Nephron (organoid): ENCODE results near the gene KIRREL3.

Experiments used
- H3K27ac Mint-ChIP-seq, 3 experiments: 2 replicates each; pipeline ENCODE4 v1.8.0; 2020; ENCODE audit warnings: mixed read lengths in 3 of 3, mild to moderate bottlenecking in 2 of 3, moderate library complexity in 1 of 3
- H3K27me3 Mint-ChIP-seq: 2 replicates; pipeline ENCODE4 v1.8.0; 2021; ENCODE audit warnings: low read depth, mild to moderate bottlenecking, moderate library complexity, mixed read lengths
- H3K36me3 Mint-ChIP-seq: 2 replicates; pipeline ENCODE4 v1.8.0; 2020; ENCODE audit warnings: low read depth, mixed read lengths
- H3K4me1 Mint-ChIP-seq: 2 replicates; pipeline ENCODE4 v1.8.0; 2020; ENCODE audit warnings: mixed read lengths
- H3K4me3 Mint-ChIP-seq, 3 experiments: 2 replicates each; pipeline ENCODE4 v1.8.0; 2020; ENCODE audit warnings: mild to moderate bottlenecking in 3 of 3, mixed read lengths in 3 of 3, moderate library complexity in 2 of 3
- H3K9me3 Mint-ChIP-seq: 2 replicates; pipeline ENCODE4 v1.8.0; 2020; ENCODE audit warnings: mixed read lengths
- CTCF ChIP-seq, 3 experiments: fragments of 200-600 bp; sonication (generic); IDR thresholded peaks; one replicate each; pipeline ENCODE4 v1.5.0; 2021; ENCODE audit warnings: antibody characterized with exemption in 3 of 3; ENCODE audit not compliant: unreplicated experiment in 3 of 3

The KIRREL3 gene

DNA sequence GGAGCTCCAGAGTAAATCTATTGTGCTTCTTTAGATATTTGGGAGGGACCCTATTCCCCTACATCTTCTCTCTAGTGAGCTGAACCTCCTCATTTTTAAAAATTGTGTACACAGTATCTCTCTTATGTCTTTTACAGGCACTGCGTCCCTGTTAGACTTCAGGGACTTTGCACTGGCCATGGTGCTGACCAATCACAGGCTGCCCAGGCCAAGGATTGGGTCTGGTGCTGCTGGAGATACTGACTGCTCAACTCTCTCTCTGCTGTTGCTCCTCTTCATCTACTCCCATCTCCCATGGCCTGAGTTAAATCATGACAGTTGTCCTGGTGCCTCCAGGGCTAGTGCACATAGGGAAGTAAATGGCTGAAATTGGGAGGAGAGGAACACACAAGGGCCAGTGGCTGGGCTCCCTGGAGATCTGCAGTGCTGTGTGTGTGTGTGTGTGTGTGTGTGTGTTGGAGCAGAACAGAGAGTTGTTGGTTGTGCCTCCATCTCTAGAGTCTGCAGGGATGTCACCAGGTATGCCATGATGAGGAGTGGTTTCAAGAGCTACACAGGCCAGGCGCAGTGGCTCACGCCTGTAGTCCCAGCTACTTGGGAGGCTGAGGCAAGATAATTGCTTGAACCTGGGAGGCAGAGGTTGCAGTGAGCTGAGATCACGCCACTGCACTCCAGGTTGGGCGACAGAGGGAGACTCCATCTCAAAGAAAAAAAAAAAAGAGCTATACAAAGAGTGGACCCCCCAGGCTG is 489.8 kb downstream of the KIRREL3 start:
- Mint-ChIP-seq H3K27ac (no peak overlapping the region), H3K36me3 (no peaks in the 10 kb centered on the region)

GRCh38 chr11:126507646-126508045 is 492.9 kb downstream of the KIRREL3 start:
- Mint-ChIP-seq H3K27me3 (peaks cover 29% of the 10 kb centered on the region), H3K27ac (no peak overlapping the region), H3K36me3 (no peaks in the 10 kb centered on the region), H3K4me1 (peaks cover 11% of the 10 kb centered on the region), H3K4me3 (no peak overlapping the region), H3K9me3 (peaks cover 30% of the 10 kb centered on the region)
- no peak for TF ChIP-seq CTCF (IDR thresholded peaks at IDR 0.05; ENCODE audit: unreplicated experiment in 3 of 3)

More for the DNA sequence above, 489.8 kb downstream of the KIRREL3 start:
- peaks cover 20% of the 10 kb centered on the region for H3K9me3 Mint-ChIP-seq
- TF ChIP-seq CTCF (IDR thresholded peaks at IDR 0.05; ENCODE audit: unreplicated experiment in 3 of 3), result no peak
- no peak overlapping the region for H3K4me3 Mint-ChIP-seq
- peaks cover 35% of the 10 kb centered on the region for H3K27me3 Mint-ChIP-seq
- H3K4me1 Mint-ChIP-seq, result peaks cover 10% of the 10 kb centered on the region

GRCh38 chr11:126506789-126507188 is 493.8 kb downstream of the KIRREL3 start:
- H3K36me3 Mint-ChIP-seq, result no peaks in the 10 kb centered on the region
- no peak overlapping the region for H3K4me3 Mint-ChIP-seq
- peaks cover 23% of the 10 kb centered on the region for H3K27me3 Mint-ChIP-seq
- peaks cover 30% of the 10 kb centered on the region for H3K9me3 Mint-ChIP-seq
- peaks cover 13% of the 10 kb centered on the region for H3K4me1 Mint-ChIP-seq
- no peak for TF ChIP-seq CTCF (IDR thresholded peaks at IDR 0.05; ENCODE audit: unreplicated experiment in 3 of 3)
- no peak overlapping the region for H3K27ac Mint-ChIP-seq

- H3K27ac Mint-ChIP-seq, result no peak overlapping the region
- H3K4me3 Mint-ChIP-seq, result no peak overlapping the region
- H3K4me1 Mint-ChIP-seq, result peaks cover 25% of the 10 kb centered on the region
- H3K9me3 Mint-ChIP-seq, result peaks cover 25% of the 10 kb centered on the region
- H3K36me3 Mint-ChIP-seq, result no peaks in the 10 kb centered on the region
- TF ChIP-seq CTCF (IDR thresholded peaks at IDR 0.05; ENCODE audit: unreplicated experiment in 3 of 3), result no peak
- peaks cover 17% of the 10 kb centered on the region for H3K27me3 Mint-ChIP-seq
Observed at GRCh38 chr11:126502982-126503381, 497.6 kb downstream of the KIRREL3 start.

DNA sequence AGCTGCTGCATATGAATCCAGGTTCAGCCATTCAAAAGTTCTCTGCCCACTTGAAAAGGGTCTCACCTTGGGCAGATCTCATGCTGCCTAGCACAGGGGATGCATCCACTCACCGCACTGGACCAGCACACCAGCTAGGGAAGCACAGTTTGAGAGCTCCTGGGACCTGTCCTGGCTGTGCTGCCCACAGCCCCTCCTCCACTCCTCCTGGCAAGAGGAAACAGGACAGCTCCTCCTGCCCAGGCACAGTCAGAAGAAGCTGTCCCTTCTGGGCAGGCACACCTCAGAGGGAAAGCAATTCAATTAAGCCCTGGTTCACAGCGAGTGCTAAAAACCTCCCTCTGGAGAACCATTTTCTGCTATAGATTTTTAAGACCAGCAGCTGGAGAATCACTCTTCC is 498.4 kb downstream of the KIRREL3 start:
- no peak for TF ChIP-seq CTCF (IDR thresholded peaks at IDR 0.05; ENCODE audit: unreplicated experiment in 3 of 3)
- H3K27ac Mint-ChIP-seq, result no peak overlapping the region
- no peaks in the 10 kb centered on the region for H3K36me3 Mint-ChIP-seq
- peaks cover 25% of the 10 kb centered on the region for H3K4me1 Mint-ChIP-seq
- H3K27me3 Mint-ChIP-seq, result peaks cover 16% of the 10 kb centered on the region
- no peak overlapping the region for H3K4me3 Mint-ChIP-seq
- peaks cover 18% of the 10 kb centered on the region for H3K9me3 Mint-ChIP-seq

GRCh38 chr11:126501641-126502040 is 498.9 kb downstream of the KIRREL3 start:
- H3K36me3 Mint-ChIP-seq, result no peaks in the 10 kb centered on the region
- H3K27ac Mint-ChIP-seq, result no peak overlapping the region
- TF ChIP-seq CTCF (IDR thresholded peaks at IDR 0.05; ENCODE audit: unreplicated experiment in 3 of 3), result no peak
- peaks cover 13% of the 10 kb centered on the region for H3K27me3 Mint-ChIP-seq
- H3K9me3 Mint-ChIP-seq, result peaks cover 13% of the 10 kb centered on the region
- peaks cover 30% of the 10 kb centered on the region for H3K4me1 Mint-ChIP-seq
- no peak overlapping the region for H3K4me3 Mint-ChIP-seq
